SU-DHL-6 (cell line): ENCODE results near the gene KLHL36.

Source experiments
- H2AFZ ChIP-seq: fragments of 200-600 bp; sonication (generic); 2 replicates; pipeline ENCODE4 v1.6.1; 2014; ENCODE audit warnings: low read depth, mild to moderate bottlenecking, moderate library complexity, mixed read lengths, antibody characterized with exemption, low read length; ENCODE audit not compliant: severe bottlenecking
- H3F3A ChIP-seq: fragments of 200-600 bp; shearing (Covaris generic); 2 replicates; pipeline ENCODE4 v1.6.0; 2016; ENCODE audit warnings: antibody characterized with exemption, mild to moderate bottlenecking; ENCODE audit not compliant: insufficient read depth
- H3K27ac ChIP-seq: fragments of 200-600 bp; sonication (generic); 2 replicates; pipeline ENCODE4 v1.5.1; 2016; ENCODE audit warnings: low read depth, mild to moderate bottlenecking, low read length, moderate library complexity, mixed read lengths
- H3K27me3 ChIP-seq: fragments of 200-600 bp; sonication (generic), shearing (Covaris generic); 2 replicates; pipeline ENCODE4 v1.6.0; 2014; ENCODE audit warnings: mild to moderate bottlenecking, low read length
- H3K36me3 ChIP-seq: fragments of 200-600 bp; sonication (generic); 2 replicates; pipeline ENCODE4 v1.6.1; 2014; ENCODE audit warnings: mild to moderate bottlenecking, low read length, mixed read lengths
- H3K4me2 ChIP-seq: fragments of 300-600, 200-600 bp; shearing (Covaris generic), sonication (generic); 2 replicates; pipeline ENCODE4 v1.6.0; 2014; ENCODE audit warnings: low read length, low read depth, mild to moderate bottlenecking; ENCODE audit not compliant: poor library complexity, severe bottlenecking
- H3K4me3 ChIP-seq: fragments of 200-600 bp; sonication (generic); 2 replicates; pipeline ENCODE4 v1.5.1; 2014; ENCODE audit warnings: antibody characterized with exemption, low read length, mild to moderate bottlenecking, mixed read lengths; ENCODE audit not compliant: insufficient read depth, poor library complexity, severe bottlenecking
- H3K79me2 ChIP-seq: fragments of 200-600 bp; sonication (generic); 2 replicates; pipeline ENCODE4 v1.6.1; 2014; ENCODE audit warnings: mild to moderate bottlenecking, low read length, moderate library complexity; ENCODE audit not compliant: insufficient read depth
- H3K9ac ChIP-seq: fragments of 200-600 bp; sonication (generic); 2 replicates; pipeline ENCODE4 v1.7.0; 2014; ENCODE audit warnings: mild to moderate bottlenecking, low read length
- H3K9me2 ChIP-seq: fragments of 200-600 bp; sonication (generic); replicated peaks from 2 replicates; pipeline ENCODE4 v1.6.1; 2014; ENCODE audit warnings: low read length; ENCODE audit not compliant: insufficient read depth
- H3K9me3 ChIP-seq: fragments of 200-600 bp; sonication (generic); 2 replicates; pipeline ENCODE4 v1.6.1; 2014; ENCODE audit warnings: low read length, mixed read lengths; ENCODE audit not compliant: insufficient read depth
- H4K20me1 ChIP-seq: fragments of 200-600 bp; sonication (generic); 2 replicates; pipeline ENCODE4 v1.6.1; 2014; ENCODE audit warnings: low read depth, mild to moderate bottlenecking, antibody characterized with exemption, low read length, moderate library complexity, mixed read lengths
- EZH2phosphoT487 ChIP-seq: fragments of 200-600 bp; sonication (generic), shearing (Covaris generic); conservative IDR thresholded peaks from 2 replicates; pipeline ENCODE4 v1.6.1; 2018; ENCODE audit warnings: mild to moderate bottlenecking, antibody characterized with exemption, low read length, moderate library complexity, mixed read lengths
- TF ChIP-seq, protein P1 (sequence below): fragments of 200-600 bp; sonication (generic); IDR thresholded peaks from one replicate; pipeline ENCODE4 v1.5.1; 2017; ENCODE audit warnings: antibody characterized with exemption, mild to moderate bottlenecking, low read length, moderate library complexity; ENCODE audit not compliant: insufficient read depth, poor library complexity, severe bottlenecking

KLHL36 gene

GRCh38 chr16:84659656-84660300 lies 11.5 kb downstream of the KLHL36 start:
- Histone ChIP-seq H3K9ac (no peak overlapping the region), H2AFZ (no peak overlapping the region), H3K4me3 (no peak overlapping the region), H3K79me2 (no peaks in the 10 kb centered on the region), H3K9me3 (no peaks in the 10 kb centered on the region), H3K27ac (no peak overlapping the region), H3F3A (no peaks in the 10 kb centered on the region), H3K9me2 (no peaks in the 10 kb centered on the region), H3K36me3 (no peaks in the 10 kb centered on the region), H3K27me3 (no peaks in the 10 kb centered on the region), H3K4me2 (no peak overlapping the region), H4K20me1 (no peaks in the 10 kb centered on the region)
- no peak for TF ChIP-seq EZH2phosphoT487
- TF ChIP-seq, protein P1, sequence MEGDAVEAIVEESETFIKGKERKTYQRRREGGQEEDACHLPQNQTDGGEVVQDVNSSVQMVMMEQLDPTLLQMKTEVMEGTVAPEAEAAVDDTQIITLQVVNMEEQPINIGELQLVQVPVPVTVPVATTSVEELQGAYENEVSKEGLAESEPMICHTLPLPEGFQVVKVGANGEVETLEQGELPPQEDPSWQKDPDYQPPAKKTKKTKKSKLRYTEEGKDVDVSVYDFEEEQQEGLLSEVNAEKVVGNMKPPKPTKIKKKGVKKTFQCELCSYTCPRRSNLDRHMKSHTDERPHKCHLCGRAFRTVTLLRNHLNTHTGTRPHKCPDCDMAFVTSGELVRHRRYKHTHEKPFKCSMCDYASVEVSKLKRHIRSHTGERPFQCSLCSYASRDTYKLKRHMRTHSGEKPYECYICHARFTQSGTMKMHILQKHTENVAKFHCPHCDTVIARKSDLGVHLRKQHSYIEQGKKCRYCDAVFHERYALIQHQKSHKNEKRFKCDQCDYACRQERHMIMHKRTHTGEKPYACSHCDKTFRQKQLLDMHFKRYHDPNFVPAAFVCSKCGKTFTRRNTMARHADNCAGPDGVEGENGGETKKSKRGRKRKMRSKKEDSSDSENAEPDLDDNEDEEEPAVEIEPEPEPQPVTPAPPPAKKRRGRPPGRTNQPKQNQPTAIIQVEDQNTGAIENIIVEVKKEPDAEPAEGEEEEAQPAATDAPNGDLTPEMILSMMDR, result no peak

GRCh38 chr16:84660973-84661372 lies 12.7 kb downstream of the KLHL36 start:
- H3K9me3 ChIP-seq, result no peaks in the 10 kb centered on the region

GRCh38 chr16:84661418-84662060 lies 13.2 kb downstream of the KLHL36 start:
- Histone ChIP-seq H3K9ac (no peak overlapping the region), H3K9me3 (no peaks in the 10 kb centered on the region), H3F3A (no peaks in the 10 kb centered on the region), H2AFZ (no peak overlapping the region), H3K36me3 (no peaks in the 10 kb centered on the region), H3K4me3 (no peak overlapping the region), H3K9me2 (no peaks in the 10 kb centered on the region), H4K20me1 (no peaks in the 10 kb centered on the region), H3K27me3 (no peaks in the 10 kb centered on the region), H3K4me2 (no peak overlapping the region), H3K27ac (no peak overlapping the region), H3K79me2 (no peaks in the 10 kb centered on the region)
- TF ChIP-seq EZH2phosphoT487, result no peak
- TF ChIP-seq, protein P1, result no peak

More at GRCh38 chr16:84660973-84661372, 12.7 kb downstream of the KLHL36 start:
- H3K79me2 ChIP-seq, result no peaks in the 10 kb centered on the region
- H3K27ac ChIP-seq, result no peak overlapping the region
- H3K36me3 ChIP-seq, result no peaks in the 10 kb centered on the region
- no peaks in the 10 kb centered on the region for H3F3A ChIP-seq
- no peak overlapping the region for H3K9ac ChIP-seq
- no peaks in the 10 kb centered on the region for H3K9me2 ChIP-seq
- no peak overlapping the region for H3K4me2 ChIP-seq
- no peaks in the 10 kb centered on the region for H4K20me1 ChIP-seq
- TF ChIP-seq, protein P1, result no peak
- TF ChIP-seq EZH2phosphoT487, result no peak
- H2AFZ ChIP-seq, result no peak overlapping the region
- no peak overlapping the region for H3K4me3 ChIP-seq
- H3K27me3 ChIP-seq, result no peaks in the 10 kb centered on the region
